ENCODE measurements around the gene PIK3AP1. TPM values are rescaled to one million over a fixed set of nuclear protein-coding genes. Genes with fewer than 3 reads are reported as not detected.

Gene PIK3AP1
- total RNA-seq, 1 experiment from 2014 or later = 3.7 TPM

- no peak overlapping the region for H3K4me3 ChIP-seq (ENCODE audit: low read length)
- DNase-seq (no peak), ATAC-seq (no peak)
- no peaks in the 10 kb centered on the region for H3K9me2 ChIP-seq (replicated peaks; ENCODE audit: low read length)
- no peak for TF ChIP-seq CTCF (conservative IDR thresholded peaks at IDR 0.05; ENCODE audit: low read depth, low read length)
- no peak for TF ChIP-seq EZH2 (IDR thresholded peaks at IDR 0.05; ENCODE audit: low read length, unreplicated experiment)
- H4K20me1 ChIP-seq (ENCODE audit: low read length) = no peaks in the 10 kb centered on the region
- H3K4me2 ChIP-seq (ENCODE audit: low read length) = no peak overlapping the region
- no peaks in the 10 kb centered on the region for H3K27me3 ChIP-seq (ENCODE audit: low read length)
- intact Hi-C loops (cut with micrococcal nuclease) = no loop called here
- H2AFZ ChIP-seq (ENCODE audit: low read length) = no peak overlapping the region
- H3K27ac ChIP-seq (ENCODE audit: low read length) = no peak overlapping the region
- no peak overlapping the region for H3K9ac ChIP-seq (ENCODE audit: low read length)
- no peaks in the 10 kb centered on the region for H3K4me1 ChIP-seq (ENCODE audit: insufficient read depth, low read length)
- ChIA-PET CTCF (no interaction called here), POLR2A (ENCODE audit: unreplicated experiment) (no interaction called here)
- H3K36me3 ChIP-seq (ENCODE audit: low read depth, low read length) = no peaks in the 10 kb centered on the region
- BruUV-seq (replicated peaks) = no TSS peak
- H3F3A ChIP-seq (ENCODE audit: low read length, unreplicated experiment) = no peaks in the 10 kb centered on the region
- H3K79me2 ChIP-seq (ENCODE audit: low read length) = no peaks in the 10 kb centered on the region
- no peaks in the 10 kb centered on the region for H3K9me3 ChIP-seq (ENCODE audit: low read length)
Observed at GRCh38 chr10:96691761-96692160, 28.6 kb downstream of the PIK3AP1 start.

- Histone ChIP-seq H3K4me3 (ENCODE audit: low read length) (no peak overlapping the region), H3F3A (ENCODE audit: low read length, unreplicated experiment) (no peaks in the 10 kb centered on the region), H2AFZ (ENCODE audit: low read length) (no peak overlapping the region), H4K20me1 (ENCODE audit: low read length) (no peaks in the 10 kb centered on the region), H3K27ac (ENCODE audit: low read length) (no peak overlapping the region), H3K9ac (ENCODE audit: low read length) (no peak overlapping the region), H3K9me3 (ENCODE audit: low read length) (no peaks in the 10 kb centered on the region), H3K79me2 (ENCODE audit: low read length) (no peaks in the 10 kb centered on the region), H3K9me2 (replicated peaks; ENCODE audit: low read length) (no peaks in the 10 kb centered on the region), H3K27me3 (ENCODE audit: low read length) (no peaks in the 10 kb centered on the region), H3K4me1 (ENCODE audit: insufficient read depth, low read length) (no peaks in the 10 kb centered on the region), H3K36me3 (ENCODE audit: low read depth, low read length) (no peaks in the 10 kb centered on the region), H3K4me2 (ENCODE audit: low read length) (no peak overlapping the region)
- ChIA-PET CTCF (no interaction called here), POLR2A (ENCODE audit: unreplicated experiment) (no interaction called here)
- ATAC-seq (no peak), DNase-seq (no peak)
- no TSS peak for BruUV-seq (replicated peaks)
- TF ChIP-seq EZH2phosphoT487 (IDR thresholded peaks at IDR 0.05; ENCODE audit: borderline replicate concordance, low read length) (no peak), CTCF (conservative IDR thresholded peaks at IDR 0.05; ENCODE audit: low read depth, low read length) (no peak), EZH2 (IDR thresholded peaks at IDR 0.05; ENCODE audit: low read length, unreplicated experiment) (no peak)
- intact Hi-C loops (cut with micrococcal nuclease) = no loop called here
Observed at GRCh38 chr10:96690755-96691730, 29.3 kb downstream of the PIK3AP1 start.

GRCh38 chr10:96688789-96689188 lies 31.5 kb downstream of the PIK3AP1 start:
- H3K27me3 ChIP-seq (ENCODE audit: low read length) = no peaks in the 10 kb centered on the region
- POLR2A ChIA-PET (ENCODE audit: unreplicated experiment) = no interaction called here
- no peak overlapping the region for H2AFZ ChIP-seq (ENCODE audit: low read length)
- H3K9me3 ChIP-seq (ENCODE audit: low read length) = no peaks in the 10 kb centered on the region
- no peak overlapping the region for H3K4me3 ChIP-seq (ENCODE audit: low read length)
- H3K9me2 ChIP-seq (replicated peaks; ENCODE audit: low read length) = no peaks in the 10 kb centered on the region
- DNase-seq = no peak
- BruUV-seq (replicated peaks) = no TSS peak
- H3K27ac ChIP-seq (ENCODE audit: low read length) = no peak overlapping the region
- no peak overlapping the region for H3K9ac ChIP-seq (ENCODE audit: low read length)
- no peaks in the 10 kb centered on the region for H3K36me3 ChIP-seq (ENCODE audit: low read depth, low read length)
- no peaks in the 10 kb centered on the region for H3K4me1 ChIP-seq (ENCODE audit: insufficient read depth, low read length)
- no peak overlapping the region for H3K4me2 ChIP-seq (ENCODE audit: low read length)
- H3K79me2 ChIP-seq (ENCODE audit: low read length) = no peaks in the 10 kb centered on the region
- H3F3A ChIP-seq (ENCODE audit: low read length, unreplicated experiment) = no peaks in the 10 kb centered on the region
- ATAC-seq = no peak
- no peaks in the 10 kb centered on the region for H4K20me1 ChIP-seq (ENCODE audit: low read length)
- CTCF ChIA-PET = no interaction called here
- TF ChIP-seq CTCF (conservative IDR thresholded peaks at IDR 0.05; ENCODE audit: low read depth, low read length) (no peak), EZH2phosphoT487 (IDR thresholded peaks at IDR 0.05; ENCODE audit: borderline replicate concordance, low read length) (no peak), EZH2 (IDR thresholded peaks at IDR 0.05; ENCODE audit: low read length, unreplicated experiment) (no peak)
- intact Hi-C loops (cut with micrococcal nuclease) = no loop called here

Data from PC-3 (cell line).